Measurements from ENCODE around the gene CTNNBIP1.
"Not testable (repeated sequence)": the region's sequence is repeated elsewhere in the genome, so short reads cannot be mapped to it uniquely, and the experiment has no call there.

CTNNBIP1 gene

GRCh38 chr1:9927259-9927658, 17.2 kb upstream of the CTNNBIP1 start:
- TF ChIP-seq CTCF (IDR thresholded peaks at IDR 0.05; ENCODE audit: control insufficient read depth, insufficient read depth, low read depth, low read length, missing control alignments): no peak
- H3K4me3 ChIP-seq (ENCODE audit: control insufficient read depth, low read depth, low read length): no peak overlapping the region
- no peak for DNase-seq (ENCODE audit: low read depth)

- no peak for DNase-seq (ENCODE audit: low read depth)
- H3K4me3 ChIP-seq (ENCODE audit: control insufficient read depth, low read depth, low read length): no peak overlapping the region
- no peak for TF ChIP-seq CTCF (IDR thresholded peaks at IDR 0.05; ENCODE audit: control insufficient read depth, insufficient read depth, low read depth, low read length, missing control alignments)
Measured at GRCh38 chr1:9922342-9922741, 12.3 kb upstream of the CTNNBIP1 start.

- DNase-seq (ENCODE audit: low read depth): no peak
- H3K4me3 ChIP-seq (ENCODE audit: control insufficient read depth, low read depth, low read length): no peak overlapping the region
- TF ChIP-seq CTCF (IDR thresholded peaks at IDR 0.05; ENCODE audit: control insufficient read depth, insufficient read depth, low read depth, low read length, missing control alignments): no peak
Measured at GRCh38 chr1:9920606-9921005, 10.5 kb upstream of the CTNNBIP1 start.

GRCh38 chr1:9917901-9918300, 7.8 kb upstream of the CTNNBIP1 start:
- no peak for TF ChIP-seq CTCF (IDR thresholded peaks at IDR 0.05; ENCODE audit: control insufficient read depth, insufficient read depth, low read depth, low read length, missing control alignments)
- DNase-seq (ENCODE audit: low read depth): no peak
- H3K4me3 ChIP-seq (ENCODE audit: control insufficient read depth, low read depth, low read length): no peak overlapping the region

GRCh38 chr1:9917495-9917894, 7.4 kb upstream of the CTNNBIP1 start:
- not testable (repeated sequence) for DNase-seq (ENCODE audit: low read depth); H3K4me3 ChIP-seq (ENCODE audit: control insufficient read depth, low read depth, low read length)

- H3K4me3 ChIP-seq (ENCODE audit: control insufficient read depth, low read depth, low read length): no peak overlapping the region
- DNase-seq (ENCODE audit: low read depth): no peak
- no peak for TF ChIP-seq CTCF (IDR thresholded peaks at IDR 0.05; ENCODE audit: control insufficient read depth, insufficient read depth, low read depth, low read length, missing control alignments)
Measured at GRCh38 chr1:9916452-9916851, 6.4 kb upstream of the CTNNBIP1 start.

- no peak for DNase-seq (ENCODE audit: low read depth)
- TF ChIP-seq CTCF (IDR thresholded peaks at IDR 0.05; ENCODE audit: control insufficient read depth, insufficient read depth, low read depth, low read length, missing control alignments): no peak
- H3K4me3 ChIP-seq (ENCODE audit: control insufficient read depth, low read depth, low read length): no peak overlapping the region
Measured at GRCh38 chr1:9914610-9914937, 4.5 kb upstream of the CTNNBIP1 start.

All from AG09309 (cell line).